Right hindlimb (tissue), 1 donor: ENCODE results near the gene REEP3.

ENCODE experiments used
- DNase-seq: peaks from one replicate; pipeline ENCODE4 v3.0.0-alpha.2; 2018

REEP3 gene

GRCh38 chr10:63591600-63592379 lies 70.6 kb downstream of the REEP3 start:
- DNase-seq: no peak

DNA sequence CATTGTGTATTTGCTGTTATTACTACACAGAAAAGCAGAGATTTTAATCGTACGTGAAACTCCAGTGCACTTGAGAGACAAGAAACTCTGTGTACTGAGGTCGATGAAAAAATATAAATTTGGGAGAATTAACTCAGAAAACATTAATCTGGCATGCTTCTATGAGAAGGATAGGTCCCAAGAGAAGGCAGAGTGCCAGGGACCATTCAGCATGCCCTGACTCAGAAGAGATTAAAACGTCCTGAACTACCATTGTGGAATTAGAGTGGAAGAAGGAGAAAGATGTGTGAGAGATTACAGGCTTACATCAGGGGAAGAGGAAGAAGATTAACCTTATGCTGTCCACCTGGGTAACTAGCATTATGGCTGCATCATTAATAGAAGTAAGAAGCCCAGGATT lies 72.4 kb downstream of the REEP3 start:
- DNase-seq: no peak

DNA sequence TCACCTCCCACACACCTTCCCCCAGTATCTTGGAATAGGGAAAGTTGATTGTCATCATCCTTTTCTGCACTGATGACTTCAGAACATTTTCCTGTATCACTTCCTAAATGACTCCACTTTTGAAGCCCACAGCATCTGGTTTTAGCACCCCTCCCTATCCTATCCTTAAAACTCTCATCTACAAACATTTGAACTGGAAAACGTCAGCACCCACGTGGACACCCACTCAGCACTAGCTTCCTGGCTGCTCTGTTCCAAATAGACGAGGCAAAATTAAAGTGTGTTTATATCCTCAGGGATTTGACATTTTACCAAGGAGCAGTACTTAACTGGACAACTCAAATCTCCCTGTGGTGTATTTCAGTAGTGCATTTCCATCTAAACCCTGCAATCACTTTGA lies 73.9 kb downstream of the REEP3 start:
- no peak for DNase-seq

- peak; percentile 47 for DNase-seq
Observed at GRCh38 chr10:63596924-63597323, 75.7 kb downstream of the REEP3 start.

GRCh38 chr10:63600540-63600939 lies 79.3 kb downstream of the REEP3 start:
- DNase-seq: no peak

- no peak for DNase-seq
Observed at GRCh38 chr10:63603709-63604445, 82.7 kb downstream of the REEP3 start.

DNA sequence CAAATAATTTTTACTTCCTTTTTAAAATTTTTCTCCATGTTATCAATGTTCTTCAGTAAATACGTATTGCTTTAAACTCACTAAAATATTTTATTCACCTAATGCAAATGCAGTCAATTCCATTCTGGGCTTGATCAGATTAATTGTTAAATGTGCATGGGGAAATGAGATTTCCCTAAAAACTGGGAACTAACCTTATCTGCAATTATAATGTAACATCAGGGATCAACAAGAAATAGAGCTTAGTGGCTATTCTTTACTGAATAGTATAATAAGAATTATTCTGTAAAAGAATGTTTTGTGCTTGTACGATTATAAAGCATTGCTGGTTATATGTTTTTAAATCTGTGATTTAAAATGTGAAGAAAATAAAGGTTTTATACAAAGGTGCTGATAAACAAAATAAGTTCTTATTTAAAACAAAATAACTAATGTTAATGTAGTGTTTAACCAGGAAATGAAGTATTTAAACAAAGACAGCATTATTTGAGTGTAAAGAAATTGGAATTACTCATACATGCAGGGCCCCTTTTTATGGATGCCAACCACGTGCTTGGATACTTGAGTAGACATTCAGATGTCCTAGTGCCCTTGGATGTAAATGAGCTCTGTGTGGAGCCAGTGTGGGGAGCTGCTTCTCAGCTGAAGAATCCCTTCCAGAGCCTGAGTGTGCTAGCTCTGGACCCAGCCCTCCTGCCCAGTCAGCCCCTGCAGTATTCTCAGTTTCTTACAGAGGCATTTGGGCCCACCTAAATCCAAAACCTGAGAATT lies 84.2 kb downstream of the REEP3 start:
- no peak for DNase-seq

DNA sequence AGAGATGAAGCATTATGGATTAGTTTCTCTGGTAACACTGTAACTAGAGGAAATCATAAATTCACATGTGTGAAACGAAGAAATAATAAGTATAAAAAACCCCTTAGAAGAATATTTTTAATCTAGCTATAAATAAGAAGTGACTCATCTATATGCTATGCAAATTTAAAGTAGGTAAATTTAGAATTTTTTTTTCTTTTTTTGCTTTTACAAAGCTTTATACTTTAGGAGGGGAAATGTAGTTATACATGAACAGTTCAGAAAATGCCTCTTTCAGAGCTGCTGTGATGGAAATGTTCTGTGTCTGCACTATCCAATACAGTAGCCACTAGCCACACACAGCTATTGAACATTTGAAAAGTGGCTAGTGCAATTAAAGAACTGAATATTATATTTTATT lies 87.3 kb downstream of the REEP3 start:
- DNase-seq: no peak

DNA sequence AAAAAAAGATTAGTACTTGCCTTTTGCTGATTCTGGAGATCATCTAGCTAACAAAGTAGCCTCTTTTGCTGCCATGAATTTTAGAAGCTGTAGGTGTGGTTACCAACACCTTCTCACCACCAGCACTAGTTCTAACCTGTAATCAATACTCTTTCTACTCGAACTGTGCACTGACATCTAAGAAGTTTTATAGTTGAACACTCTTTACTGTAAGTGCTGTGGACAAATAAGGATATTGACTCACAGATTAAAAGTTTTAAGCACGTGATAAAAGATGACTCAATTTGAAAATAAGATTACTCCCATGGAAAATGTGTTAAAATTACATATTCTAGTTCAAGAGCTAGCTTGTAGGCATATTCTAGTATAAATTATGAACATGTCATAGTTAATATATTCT lies 89.9 kb downstream of the REEP3 start:
- DNase-seq: no peak

DNA sequence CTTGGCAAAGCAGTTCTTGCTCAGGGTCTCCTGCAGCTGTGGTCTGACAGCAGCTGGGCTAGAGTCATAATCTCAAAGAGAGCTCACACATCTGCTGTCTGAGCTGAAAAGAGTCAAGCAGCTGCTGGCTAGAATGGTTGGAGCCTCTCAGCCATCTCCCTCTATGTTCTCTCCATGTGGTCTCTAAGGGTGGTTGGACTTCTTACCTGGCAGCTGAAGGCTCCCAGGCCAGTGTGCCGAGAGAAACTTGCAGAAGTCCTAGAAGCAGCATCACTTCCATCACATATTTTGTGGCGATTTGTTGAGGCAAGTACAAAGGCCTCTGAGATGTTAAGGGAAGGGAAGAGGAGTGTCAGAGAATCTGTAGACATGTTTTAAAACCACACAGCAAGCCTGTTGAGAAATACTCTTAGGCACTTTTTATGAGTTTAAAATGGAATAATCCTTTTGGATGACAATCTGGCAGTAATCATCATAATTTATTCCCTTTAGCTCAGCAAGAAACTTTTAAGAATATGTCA lies 93.2 kb downstream of the REEP3 start:
- DNase-seq: peak; percentile 77

GRCh38 chr10:63618552-63618951 lies 97.4 kb downstream of the REEP3 start:
- DNase-seq: no peak

DNA sequence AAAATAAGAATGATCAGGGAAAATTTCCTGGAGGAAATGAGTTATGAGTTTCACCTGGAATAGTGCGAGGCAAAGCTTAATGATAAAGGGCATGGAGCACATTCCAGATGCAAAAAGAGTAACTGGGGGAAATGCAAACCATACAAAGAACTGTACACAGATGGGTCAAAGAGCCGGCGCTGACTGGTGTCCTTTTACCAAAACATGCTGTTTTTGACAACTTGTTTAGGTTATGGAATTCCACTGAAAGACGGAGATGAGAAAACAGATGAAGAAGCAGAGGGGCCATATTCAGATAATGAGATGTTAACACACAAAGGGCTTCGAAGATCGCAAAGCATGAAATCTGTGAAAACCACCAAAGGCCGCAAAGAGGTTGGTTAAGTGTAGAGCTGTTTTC lies 98.2 kb downstream of the REEP3 start:
- no peak for DNase-seq

GRCh38 chr10:63622097-63622496 lies 100.9 kb downstream of the REEP3 start:
- no peak for DNase-seq

DNA sequence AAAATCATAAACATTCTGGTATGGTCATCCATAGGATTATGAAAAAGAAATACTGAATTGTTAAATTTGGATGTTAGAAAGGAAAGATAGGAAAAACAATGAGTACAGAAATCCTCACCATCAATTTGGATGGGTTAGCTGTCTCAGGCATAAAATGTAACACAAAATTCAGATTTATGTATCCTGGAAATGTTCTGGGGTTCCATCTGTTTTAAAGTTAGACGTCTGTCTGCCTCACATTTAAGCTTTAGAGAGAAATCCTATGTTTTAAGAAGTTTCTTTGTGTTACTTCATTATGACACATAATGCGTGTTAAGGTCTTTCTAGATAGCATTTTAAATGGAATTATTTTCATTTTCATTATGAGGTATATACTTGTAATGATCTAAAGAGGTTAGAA lies 103.5 kb downstream of the REEP3 start:
- no peak for DNase-seq

- DNase-seq: no peak
Observed at GRCh38 chr10:63627396-63627795, 106.2 kb downstream of the REEP3 start.

DNA sequence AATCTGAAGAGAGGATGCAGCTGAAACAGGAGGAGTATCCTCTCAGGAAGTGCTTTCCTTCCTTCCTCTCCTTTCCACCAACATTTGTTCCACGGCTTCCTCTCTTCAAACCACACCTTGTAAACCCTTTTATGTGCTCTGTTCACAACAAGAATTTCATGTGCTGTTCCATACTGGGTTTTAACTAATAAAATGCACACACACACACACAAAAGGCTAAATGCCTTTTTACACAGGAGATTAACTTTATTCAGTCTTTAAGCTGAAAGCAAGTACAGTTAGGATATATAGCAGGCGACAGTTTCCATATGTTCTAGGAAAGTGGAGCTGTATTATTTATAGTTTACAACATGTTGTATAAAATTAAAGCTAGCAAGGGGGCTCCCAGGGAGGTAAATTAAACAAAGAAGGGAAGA lies 106.7 kb downstream of the REEP3 start:
- no peak for DNase-seq

DNA sequence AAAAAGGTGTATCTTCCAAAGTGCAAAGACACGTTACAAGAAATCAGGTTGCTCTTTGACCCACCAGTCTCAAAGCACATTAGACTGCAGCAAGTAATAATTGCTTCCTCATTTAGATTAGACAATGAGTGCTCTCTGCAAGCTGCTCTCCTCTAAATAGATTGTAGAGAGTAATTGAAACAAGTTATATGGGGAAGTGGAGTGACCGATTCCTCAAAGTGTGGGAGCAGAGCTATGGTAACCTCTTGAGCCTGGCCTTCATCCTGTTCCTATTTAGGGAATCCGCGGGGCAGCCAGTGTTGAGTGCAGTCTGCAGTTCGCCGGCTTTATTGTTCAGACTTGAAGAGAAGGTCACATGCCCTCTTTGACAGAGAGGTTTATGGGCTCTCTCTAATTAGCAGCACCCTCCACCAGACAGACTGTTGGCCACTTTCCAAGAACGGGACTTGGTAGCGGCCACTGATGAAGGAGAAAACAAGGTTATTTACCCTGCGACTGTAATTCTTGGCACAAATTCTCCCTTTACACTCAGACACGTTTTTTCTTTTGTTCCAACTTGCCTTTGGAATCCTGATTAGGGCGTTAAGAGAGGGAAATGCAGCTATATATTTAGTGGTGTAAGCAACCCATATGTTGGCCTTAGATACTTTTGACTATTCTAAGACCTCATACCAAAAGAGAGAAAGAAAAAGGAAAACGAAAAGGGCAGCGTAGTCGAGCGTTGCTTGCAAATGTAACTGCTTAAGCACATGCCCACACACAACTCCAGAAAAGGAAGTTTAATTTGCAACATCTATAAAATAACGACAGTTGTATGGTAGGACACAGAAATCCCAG lies 107.5 kb downstream of the REEP3 start:
- DNase-seq: peak; percentile 70

DNA sequence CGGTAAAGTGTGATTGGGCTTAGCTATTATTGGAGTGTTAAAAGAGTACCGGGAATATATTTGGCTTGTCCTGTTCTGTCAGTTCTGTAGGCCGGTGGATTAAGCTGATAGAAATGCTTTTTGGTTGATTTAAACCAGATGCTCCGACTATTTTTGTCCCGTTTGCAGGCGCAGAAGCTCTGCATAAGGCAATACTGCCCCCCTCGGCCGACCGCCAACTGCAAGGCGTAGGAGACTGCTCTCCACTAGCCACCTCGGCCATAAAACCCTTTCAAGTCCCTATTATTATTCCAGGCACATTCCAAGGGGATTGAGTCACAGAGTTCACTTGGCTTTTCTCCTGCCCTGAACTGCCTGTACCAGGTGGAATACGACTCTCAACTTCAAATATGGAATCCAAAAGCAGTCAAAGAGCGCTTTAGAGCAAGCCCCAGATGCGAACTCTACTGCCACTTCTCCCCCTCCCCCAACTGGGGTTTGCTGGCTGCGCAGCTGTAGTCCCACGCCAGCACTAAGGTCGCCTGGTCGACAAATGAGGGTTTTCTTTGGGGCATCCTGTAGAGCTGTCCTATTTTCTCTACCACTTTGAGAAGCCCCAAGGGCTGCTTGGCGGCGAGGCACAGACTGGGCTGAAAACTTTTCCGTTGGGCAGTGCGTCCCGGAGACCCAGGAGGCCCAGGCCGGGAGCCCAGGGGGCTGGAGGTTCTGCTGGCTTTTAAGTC lies 108.3 kb downstream of the REEP3 start:
- DNase-seq: peak; percentile 98

DNA sequence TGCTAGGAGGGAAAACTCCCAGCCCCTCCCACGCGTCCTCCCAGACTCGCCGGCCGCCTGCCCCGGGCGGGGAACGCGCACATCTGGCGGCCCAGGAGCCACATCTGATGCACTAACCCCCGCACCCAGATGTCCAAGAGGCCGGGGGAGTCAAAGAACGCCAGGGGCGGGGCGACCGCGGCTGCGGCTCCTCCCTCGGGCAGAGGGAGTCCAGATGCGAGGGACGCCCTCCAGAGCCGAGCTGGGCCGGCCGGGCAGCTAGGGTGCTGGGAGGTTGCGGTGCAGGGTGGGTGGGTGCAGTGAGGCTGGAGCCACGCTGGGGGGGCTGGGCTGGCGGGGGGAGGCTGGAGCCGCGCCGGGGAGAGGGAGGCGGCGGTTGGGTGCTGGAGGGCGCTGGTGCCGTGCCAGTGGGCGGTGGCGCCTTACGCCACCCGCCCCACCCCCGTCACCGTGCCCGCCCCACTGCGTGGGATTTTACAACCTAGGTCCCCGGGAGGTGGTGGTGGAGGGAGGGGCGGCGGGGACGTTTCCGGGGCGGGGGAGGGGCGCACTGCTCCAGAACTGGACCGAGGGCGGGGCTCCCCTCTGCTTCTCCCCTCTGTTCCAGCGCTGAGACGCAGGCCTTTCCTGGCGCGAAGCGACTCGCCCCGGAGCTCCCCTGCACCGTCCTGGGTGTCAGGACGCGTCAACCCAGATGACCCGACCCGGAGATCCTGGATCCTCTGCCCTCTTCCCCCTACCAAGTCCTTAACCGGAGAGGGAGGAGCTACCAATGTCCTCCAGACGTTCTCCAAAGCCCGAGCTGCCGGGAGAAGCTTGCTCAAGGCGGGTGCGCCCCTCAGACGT lies 109.1 kb downstream of the REEP3 start:
- DNase-seq: peak; percentile 97

- DNase-seq: peak; percentile 31
Observed at GRCh38 chr10:63630931-63631680, 109.9 kb downstream of the REEP3 start.
